ENCODE results near the gene NMRK1. TPM values are rescaled to one million over a fixed set of nuclear protein-coding genes. Genes with fewer than 3 reads are reported as not detected.

NMRK1 gene
- total and polyA plus RNA-seq, 7 donors = 5.6 to 53.9 (median 21.0) TPM

GRCh38 chr9:75063556-75064305, 24.2 kb downstream of the NMRK1 start:
- Histone ChIP-seq H3K36me3 (no peaks in the 10 kb centered on the region), H3K4me1 (peaks cover 0 to 12% (median 11%) of the 10 kb centered on the region in 4 donors), H3K27ac (peak overlapping the region in 1 of 4 donors; percentile 5), H3K27me3 (no peaks in the 10 kb centered on the region), H3K9me3 (no peaks in the 10 kb centered on the region), H3K4me3 (no peak overlapping the region)
- no peak for TF ChIP-seq POLR2A (IDR thresholded peaks at IDR 0.05)
- TF ChIP-seq POLR2AphosphoS5 (IDR thresholded peaks at IDR 0.05) = no peak
- TF ChIP-seq EP300 (IDR thresholded peaks at IDR 0.05) = no peak
- TF ChIP-seq CTCF (IDR thresholded peaks at IDR 0.05) = no peak
- WGBS, 2 donors = 36 to 81% methylated on average over 1 of the region's 1 CpG
- intact Hi-C loops (cut with DNase I) = no loop called here
- DNase-seq = no peak

- Histone ChIP-seq H3K4me1 (peaks cover 0 to 12% (median 11%) of the 10 kb centered on the region in 4 donors), H3K27me3 (no peaks in the 10 kb centered on the region), H3K4me3 (no peak overlapping the region), H3K36me3 (no peaks in the 10 kb centered on the region), H3K9me3 (no peaks in the 10 kb centered on the region), H3K27ac (no peak overlapping the region)
- WGBS, 2 donors = 21 to 63% methylated on average over 2 of the region's 2 CpGs
- intact Hi-C loops (cut with DNase I) = no loop called here
- DNase-seq = no peak
- TF ChIP-seq CTCF (IDR thresholded peaks at IDR 0.05) (no peak), EP300 (IDR thresholded peaks at IDR 0.05) (no peak), POLR2AphosphoS5 (IDR thresholded peaks at IDR 0.05) (no peak), POLR2A (IDR thresholded peaks at IDR 0.05) (no peak)
Observed at GRCh38 chr9:75061169-75061568, 26.8 kb downstream of the NMRK1 start.

GRCh38 chr9:75054368-75055001, 33.5 kb downstream of the NMRK1 start:
- Histone ChIP-seq H3K36me3 (no peaks in the 10 kb centered on the region), H3K27ac (no peak overlapping the region), H3K27me3 (no peaks in the 10 kb centered on the region), H3K4me1 (no peaks in the 10 kb centered on the region), H3K9me3 (no peaks in the 10 kb centered on the region), H3K4me3 (no peak overlapping the region)
- intact Hi-C loops (cut with DNase I) = no loop called here
- no peak for DNase-seq
- 86 to 89% methylated on average over 5 of the region's 5 CpGs for WGBS, 2 donors
- no peak for TF ChIP-seq CTCF (IDR thresholded peaks at IDR 0.05)
- TF ChIP-seq POLR2AphosphoS5 (IDR thresholded peaks at IDR 0.05) = no peak
- no peak for TF ChIP-seq EP300 (IDR thresholded peaks at IDR 0.05)

GRCh38 chr9:75053869-75054268, 34.1 kb downstream of the NMRK1 start:
- intact Hi-C loops (cut with DNase I) = no loop called here
- 76 to 96% methylated on average over 1 of the region's 1 CpG for WGBS, 2 donors

More at GRCh38 chr9:75053869-75054268, 34.1 kb downstream of the NMRK1 start:
- TF ChIP-seq POLR2A (IDR thresholded peaks at IDR 0.05) (no peak), CTCF (IDR thresholded peaks at IDR 0.05) (no peak), POLR2AphosphoS5 (IDR thresholded peaks at IDR 0.05) (no peak), EP300 (IDR thresholded peaks at IDR 0.05) (no peak)
- no peaks in the 10 kb centered on the region for H3K4me1 ChIP-seq
- no peaks in the 10 kb centered on the region for H3K9me3 ChIP-seq
- no peaks in the 10 kb centered on the region for H3K27me3 ChIP-seq
- DNase-seq = no peak
- H3K36me3 ChIP-seq = no peaks in the 10 kb centered on the region
- H3K4me3 ChIP-seq = no peak overlapping the region
- no peak overlapping the region for H3K27ac ChIP-seq
